ENCODE measurements around the gene SH3BP5. TPM values are rescaled to one million over a fixed set of nuclear protein-coding genes. Genes with fewer than 3 reads are reported as not detected.

SH3BP5 gene
- total RNA-seq, 1 donor from 2014 or later = 5.9 TPM

GRCh38 chr3:15261274-15261673 is 71.1 kb downstream of the SH3BP5 start:
- H3K4me1 Mint-ChIP-seq (ENCODE audit: unreplicated experiment) = no peaks in the 10 kb centered on the region
- H3K4me3 Mint-ChIP-seq (ENCODE audit: unreplicated experiment) = no peak overlapping the region
- H3K9me3 Mint-ChIP-seq (ENCODE audit: unreplicated experiment) = no peaks in the 10 kb centered on the region
- no peak for DNase-seq (ENCODE audit: extremely low spot score, unreplicated experiment)
- H3K27ac Mint-ChIP-seq (ENCODE audit: unreplicated experiment) = no peak overlapping the region
- peaks cover 23% of the 10 kb centered on the region for H3K36me3 Mint-ChIP-seq (ENCODE audit: unreplicated experiment)
- no peaks in the 10 kb centered on the region for H3K27me3 Mint-ChIP-seq (ENCODE audit: unreplicated experiment)
- no peak for TF ChIP-seq CTCF (IDR thresholded peaks at IDR 0.05)

DNA sequence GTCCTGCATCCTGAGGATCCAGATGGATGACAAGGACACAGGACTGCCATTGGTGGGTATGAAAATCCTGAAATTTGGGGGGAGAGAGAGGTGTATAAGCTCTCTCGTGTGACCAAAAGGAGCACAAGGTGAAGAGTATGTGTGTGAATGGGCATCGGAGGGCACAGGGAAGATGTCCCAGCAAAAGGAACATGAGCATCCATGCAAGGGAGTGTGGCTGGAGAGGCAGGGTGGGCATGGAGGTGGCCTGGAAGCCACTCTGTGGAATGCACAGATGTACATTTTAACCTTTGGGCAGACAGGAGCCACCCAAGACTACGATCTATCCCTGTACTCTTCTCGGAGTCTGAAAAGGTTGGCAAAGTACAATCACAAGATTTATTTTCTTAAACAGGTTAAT is 71.9 kb downstream of the SH3BP5 start:
- DNase-seq (ENCODE audit: extremely low spot score, unreplicated experiment) = no peak
- Mint-ChIP-seq H3K27me3 (ENCODE audit: unreplicated experiment) (no peaks in the 10 kb centered on the region), H3K4me1 (ENCODE audit: unreplicated experiment) (no peaks in the 10 kb centered on the region), H3K36me3 (ENCODE audit: unreplicated experiment) (peaks cover 31% of the 10 kb centered on the region), H3K27ac (ENCODE audit: unreplicated experiment) (no peak overlapping the region), H3K4me3 (ENCODE audit: unreplicated experiment) (no peak overlapping the region), H3K9me3 (ENCODE audit: unreplicated experiment) (no peaks in the 10 kb centered on the region)
- no peak for TF ChIP-seq CTCF (IDR thresholded peaks at IDR 0.05)

DNA sequence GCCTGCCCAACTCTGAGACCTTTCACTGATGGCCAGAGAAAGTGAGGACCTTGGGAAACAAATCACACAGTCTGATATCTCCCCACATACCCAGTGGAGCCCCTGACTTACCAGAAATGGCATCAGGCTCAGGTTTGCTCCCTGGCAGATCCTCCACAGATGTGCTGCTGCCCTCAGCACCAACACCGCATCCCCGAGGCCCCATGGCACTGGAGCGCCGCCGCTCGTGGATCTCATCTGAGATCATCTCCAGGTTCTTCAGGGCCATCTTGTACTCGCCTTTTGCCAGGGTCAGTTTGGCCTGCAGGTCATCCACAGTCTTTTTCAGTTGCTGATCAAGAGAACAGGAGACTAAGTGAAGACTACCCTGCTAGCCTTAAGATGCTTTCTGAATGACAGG is 73.7 kb downstream of the SH3BP5 start:
- no peaks in the 10 kb centered on the region for H3K4me1 Mint-ChIP-seq (ENCODE audit: unreplicated experiment)
- no peaks in the 10 kb centered on the region for H3K27me3 Mint-ChIP-seq (ENCODE audit: unreplicated experiment)
- no peaks in the 10 kb centered on the region for H3K9me3 Mint-ChIP-seq (ENCODE audit: unreplicated experiment)
- H3K36me3 Mint-ChIP-seq (ENCODE audit: unreplicated experiment) = peaks cover 37% of the 10 kb centered on the region
- DNase-seq (ENCODE audit: extremely low spot score, unreplicated experiment) = no peak
- H3K27ac Mint-ChIP-seq (ENCODE audit: unreplicated experiment) = no peak overlapping the region
- H3K4me3 Mint-ChIP-seq (ENCODE audit: unreplicated experiment) = no peak overlapping the region
- TF ChIP-seq CTCF (IDR thresholded peaks at IDR 0.05) = no peak

- peaks cover 47% of the 10 kb centered on the region for H3K36me3 Mint-ChIP-seq (ENCODE audit: unreplicated experiment)
- no peak for DNase-seq (ENCODE audit: extremely low spot score, unreplicated experiment)
- H3K27me3 Mint-ChIP-seq (ENCODE audit: unreplicated experiment) = no peaks in the 10 kb centered on the region
- H3K27ac Mint-ChIP-seq (ENCODE audit: unreplicated experiment) = no peak overlapping the region
- no peak overlapping the region for H3K4me3 Mint-ChIP-seq (ENCODE audit: unreplicated experiment)
- no peaks in the 10 kb centered on the region for H3K4me1 Mint-ChIP-seq (ENCODE audit: unreplicated experiment)
- no peaks in the 10 kb centered on the region for H3K9me3 Mint-ChIP-seq (ENCODE audit: unreplicated experiment)
- no peak for TF ChIP-seq CTCF (IDR thresholded peaks at IDR 0.05)
Measured at GRCh38 chr3:15256861-15257341, 75.5 kb downstream of the SH3BP5 start.

DNA sequence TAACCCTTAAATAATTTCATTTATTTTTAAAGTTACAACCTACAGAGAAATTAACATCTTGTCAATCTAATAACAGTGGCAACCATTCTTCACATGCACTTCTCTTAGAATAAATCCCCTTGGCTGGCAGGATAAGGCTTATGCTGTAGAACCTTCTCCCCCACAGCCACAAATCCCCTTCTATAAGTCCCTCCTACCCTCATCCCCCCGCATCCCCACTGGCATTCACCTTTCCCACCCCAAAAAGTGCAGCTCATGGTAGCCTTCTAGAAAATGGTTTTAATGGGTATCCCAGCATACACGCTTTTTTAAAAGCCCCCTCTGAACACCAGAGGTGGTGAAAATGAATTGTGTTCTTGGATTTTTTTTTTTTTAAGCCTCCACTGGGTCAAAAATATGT is 77.2 kb downstream of the SH3BP5 start:
- no peak for DNase-seq (ENCODE audit: extremely low spot score, unreplicated experiment)
- Mint-ChIP-seq H3K27ac (ENCODE audit: unreplicated experiment) (no peak overlapping the region), H3K4me3 (ENCODE audit: unreplicated experiment) (no peak overlapping the region), H3K9me3 (ENCODE audit: unreplicated experiment) (no peaks in the 10 kb centered on the region), H3K36me3 (ENCODE audit: unreplicated experiment) (peaks cover 63% of the 10 kb centered on the region), H3K27me3 (ENCODE audit: unreplicated experiment) (no peaks in the 10 kb centered on the region), H3K4me1 (ENCODE audit: unreplicated experiment) (no peaks in the 10 kb centered on the region)
- no peak for TF ChIP-seq CTCF (IDR thresholded peaks at IDR 0.05)

All from osteocyte (in vitro differentiated cells).